Ovary (tissue), 9 donors: Measurements from ENCODE around the gene MARCO. TPM values are rescaled to one million over a fixed set of nuclear protein-coding genes. Genes with fewer than 3 reads are reported as not detected.
"Not testable (repeated sequence)": the region's sequence is repeated elsewhere in the genome, so short reads cannot be mapped to it uniquely, and the experiment has no call there.

Source experiments
- DNase-seq, 5 donors: peaks; one replicate each; pipeline ENCODE4 v3.0.0-alpha.2; 2019 to 2020
- H3K27ac ChIP-seq, 2 donors: fragments of 200-600 bp; one replicate each; pipeline versions ENCODE4 v1.5.1 to v1.8.0; 2019 to 2022
- H3K27me3 ChIP-seq: fragments of 200-600 bp; one replicate; pipeline ENCODE4 v1.8.0; 2022
- H3K36me3 ChIP-seq: fragments of 200-600 bp; sonication (generic); one replicate; pipeline ENCODE4 v1.5.1; 2019
- H3K4me1 ChIP-seq: one replicate; pipeline ENCODE4 v1.8.1; 2013; ENCODE audit warnings: mild to moderate bottlenecking, moderate library complexity; ENCODE audit not compliant: insufficient read depth
- H3K4me3 ChIP-seq: fragments of 200-600 bp; sonication (generic); one replicate; pipeline ENCODE4 v1.5.1; 2017
- H3K9me3 ChIP-seq, 2 donors: fragments of 200-600 bp in 1 of 2; sonication (generic) in 1 of 2; one replicate each; pipeline versions ENCODE4 v1.5.1 to v1.8.1; 2013 to 2019; ENCODE audit warnings: mild to moderate bottlenecking in 1 of 2, moderate library complexity in 1 of 2
- EP300 ChIP-seq: sonication (generic); formaldehyde crosslinking; IDR thresholded peaks from one replicate; pipeline ENCODE4 v1.6.1; 2017; ENCODE audit warnings: antibody characterized with exemption
- POLR2A ChIP-seq: fragments of 450-650 bp; IDR thresholded peaks from one replicate; pipeline ENCODE4 v1.6.1; 2017; ENCODE audit warnings: antibody characterized with exemption, mild to moderate bottlenecking, moderate library complexity
- WGBS, 3 donors: extraction: QIAGEN DNeasy Blood & Tissue Kit in 1 of 3; methylation state at CpG; one replicate each; pipeline versions ENCODE4 v1.1.5 to v1.1.7; 2013 to 2017; 5-methylcytosine and 5-hydroxymethylcytosine counted together
- intact Hi-C, 4 donors: fragments of 100-400 bp; cut with DNase I; formaldehyde crosslinking; loops; one replicate each; pipeline versions ENCODE4 v1.11.0 to v1.15.1; 2022 to 2023
- polyA plus RNA-seq, 2 donors: library from polyadenylated mRNA; stranded (reverse); fragments of 200-250 nt in 1 of 2; fragments of 350-450 nt in 1 of 2; fragmentation: Illumina TruSeq in 1 of 2; extraction: RNeasy Lipid Tissue Mini Kit (QIAGEN cat#74804) in 1 of 2; gene quantifications; one replicate each; pipeline ENCODE4 v1.2.3, GENCODE V29; 2013 to 2014
- total RNA-seq, 7 donors: library from RNA; depleted of rRNA in 2 of 7; stranded (reverse); fragments of >200 nt in 2 of 7; fragmentation: NEBNext Ultra II Directional in 3 of 7; extraction: Animal tissue kit (Norgen Biotek cat#: 25700) in 3 of 7; gene quantifications; one replicate each; pipeline versions ENCODE4 v1.1.0 to v1.2.4, GENCODE V29; 2016 to 2023
- TF ChIP-seq, protein P1 (sequence below), 3 donors: fragments of 450-650 bp in 2 of 3; fragments of 200-600 bp in 1 of 3; IDR thresholded peaks; one replicate each; pipeline versions ENCODE4 v1.5.1 to v1.8.0; 2016 to 2022; ENCODE audit warnings: antibody characterized with exemption in 3 of 3, mild to moderate bottlenecking in 1 of 3
- donor health status: DM: no; HTN: no; CAD: no; lungs with moderate emphysema.
- donor health status: DM: no; HTN: no; CAD: no.
- donor health status: Bipolar disorder and iron deficiency.
- donor health status: DM: yes; HTN: yes; CAD: no.
- donor health status: DM: no; HTN: no; CAD: no.
- donor health status: DM: yes; HTN: yes; CAD: no.

The MARCO gene
- total and polyA plus RNA-seq, 9 donors = 1.1 to 19.9 (median 6.0) TPM

- intact Hi-C loops = loop anchor here in 1 of 4 donors (10.0 kb wide), 1 partner anchor 236 kb away; no protein-coding TSS in a partner anchor
- Histone ChIP-seq H3K4me1 (no peaks in the 10 kb centered on the region), H3K27me3 (no peaks in the 10 kb centered on the region), H3K36me3 (no peaks in the 10 kb centered on the region), H3K27ac (no peak overlapping the region), H3K4me3 (no peak overlapping the region), H3K9me3 (no peaks in the 10 kb centered on the region)
- DNase-seq = peak in 3 of 5 donors; percentile 35 to 44 (median 42)
- TF ChIP-seq POLR2A (no peak), EP300 (no peak)
- TF ChIP-seq, protein P1, sequence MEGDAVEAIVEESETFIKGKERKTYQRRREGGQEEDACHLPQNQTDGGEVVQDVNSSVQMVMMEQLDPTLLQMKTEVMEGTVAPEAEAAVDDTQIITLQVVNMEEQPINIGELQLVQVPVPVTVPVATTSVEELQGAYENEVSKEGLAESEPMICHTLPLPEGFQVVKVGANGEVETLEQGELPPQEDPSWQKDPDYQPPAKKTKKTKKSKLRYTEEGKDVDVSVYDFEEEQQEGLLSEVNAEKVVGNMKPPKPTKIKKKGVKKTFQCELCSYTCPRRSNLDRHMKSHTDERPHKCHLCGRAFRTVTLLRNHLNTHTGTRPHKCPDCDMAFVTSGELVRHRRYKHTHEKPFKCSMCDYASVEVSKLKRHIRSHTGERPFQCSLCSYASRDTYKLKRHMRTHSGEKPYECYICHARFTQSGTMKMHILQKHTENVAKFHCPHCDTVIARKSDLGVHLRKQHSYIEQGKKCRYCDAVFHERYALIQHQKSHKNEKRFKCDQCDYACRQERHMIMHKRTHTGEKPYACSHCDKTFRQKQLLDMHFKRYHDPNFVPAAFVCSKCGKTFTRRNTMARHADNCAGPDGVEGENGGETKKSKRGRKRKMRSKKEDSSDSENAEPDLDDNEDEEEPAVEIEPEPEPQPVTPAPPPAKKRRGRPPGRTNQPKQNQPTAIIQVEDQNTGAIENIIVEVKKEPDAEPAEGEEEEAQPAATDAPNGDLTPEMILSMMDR (IDR thresholded peaks at IDR 0.05) = peak in 2 of 3 donors; percentile 20 to 25
- 17 to 29% (median 17%) methylated on average over 13 of the region's 13 CpGs for WGBS, 3 donors
Observed at GRCh38 chr2:119028327-119029174, 86.6 kb downstream of the MARCO start.

DNA sequence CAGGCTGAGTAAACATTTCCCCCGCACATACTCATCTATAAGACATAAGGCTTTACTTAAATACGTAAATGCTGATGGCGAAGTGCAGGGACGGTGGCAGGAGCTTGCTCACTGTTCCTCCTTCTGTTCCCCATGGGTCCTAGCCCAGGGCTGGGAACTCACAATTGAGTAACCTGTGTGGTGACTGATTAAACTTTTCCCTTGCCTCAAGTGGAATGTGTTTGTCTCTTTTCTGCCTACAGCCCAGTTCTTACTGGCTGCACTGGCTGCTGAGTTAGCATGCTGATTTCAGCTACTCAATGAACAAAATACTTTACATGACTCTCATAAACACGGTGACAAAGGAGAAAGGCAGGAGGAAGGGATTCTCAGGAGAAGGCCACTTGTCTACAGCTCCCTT lies 87.3 kb downstream of the MARCO start:
- no peaks in the 10 kb centered on the region for H3K36me3 ChIP-seq
- no peak for DNase-seq
- H3K4me1 ChIP-seq = no peaks in the 10 kb centered on the region
- no peak overlapping the region for H3K27ac ChIP-seq
- no peak overlapping the region for H3K4me3 ChIP-seq
- no peak for TF ChIP-seq POLR2A
- TF ChIP-seq, protein P1 (IDR thresholded peaks at IDR 0.05) = no peak
- H3K27me3 ChIP-seq = no peaks in the 10 kb centered on the region
- intact Hi-C loops = loop anchor here in 1 of 4 donors (10.0 kb wide), 1 partner anchor 236 kb away; no protein-coding TSS in a partner anchor
- 82 to 91% (median 82%) methylated on average over 5 of the region's 5 CpGs for WGBS, 3 donors
- no peaks in the 10 kb centered on the region for H3K9me3 ChIP-seq

DNA sequence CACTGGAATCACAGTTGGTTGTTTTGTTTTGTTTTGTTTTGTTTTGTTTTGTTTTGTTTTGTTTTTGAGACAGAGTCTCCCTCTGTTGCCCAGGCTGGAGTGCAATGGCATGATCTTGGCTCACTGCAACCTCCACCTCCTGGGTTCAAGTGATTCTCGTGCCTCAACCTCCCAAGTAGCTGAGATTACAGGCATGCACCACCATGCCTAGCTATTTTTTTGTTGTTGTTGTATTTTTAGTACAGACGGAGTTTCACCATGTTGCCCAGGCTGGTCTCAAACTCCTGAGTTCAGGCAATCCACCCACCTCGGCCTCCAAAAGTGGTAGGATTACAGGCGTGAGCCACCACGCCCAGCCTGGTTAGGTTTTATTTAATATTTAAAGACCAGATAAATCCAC lies 95.9 kb downstream of the MARCO start:
- H3K27ac ChIP-seq, DNase-seq, H3K27me3 ChIP-seq, H3K4me3 ChIP-seq, intact Hi-C loops, H3K4me1 ChIP-seq, H3K9me3 ChIP-seq, H3K36me3 ChIP-seq: not testable (repeated sequence)
- 66 to 77% (median 69%) methylated on average over 5 of the region's 5 CpGs for WGBS, 3 donors

DNA sequence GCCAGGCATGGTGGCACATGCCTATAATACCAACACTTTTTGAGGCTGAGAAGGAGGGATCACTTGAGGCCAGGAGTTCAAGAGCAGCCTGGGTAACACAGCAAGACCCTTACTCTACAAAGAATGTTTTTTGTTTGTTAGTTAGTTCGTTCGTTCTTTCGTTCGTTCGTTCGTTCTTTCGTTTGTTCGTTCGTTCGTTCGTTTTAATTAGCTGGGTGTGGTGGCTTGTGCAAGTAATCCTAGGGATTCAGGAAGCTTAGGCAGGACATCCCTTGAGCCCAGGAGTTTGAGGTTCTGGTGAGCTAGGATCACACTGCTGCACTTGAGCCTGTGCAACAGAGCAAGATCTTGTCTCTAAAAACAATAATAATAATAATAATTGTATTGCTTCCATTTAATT lies 98.7 kb downstream of the MARCO start:
- intact Hi-C loops = no loop called here
- 85 to 90% (median 87%) methylated on average over 11 of the region's 11 CpGs for WGBS, 3 donors
- no peaks in the 10 kb centered on the region for H3K27me3 ChIP-seq
- TF ChIP-seq, protein P1 (IDR thresholded peaks at IDR 0.05) = no peak
- H3K4me3 ChIP-seq = no peak overlapping the region
- no peak overlapping the region for H3K27ac ChIP-seq
- no peaks in the 10 kb centered on the region for H3K4me1 ChIP-seq
- no peaks in the 10 kb centered on the region for H3K36me3 ChIP-seq
- DNase-seq = no peak
- no peaks in the 10 kb centered on the region for H3K9me3 ChIP-seq

Other genes with a start within 250 kb of the MARCO start
- gene EN1, start 94.5 kb upstream of the MARCO start, total RNA-seq = not detected
- gene EN1, start 94.5 kb upstream of the MARCO start, polyA plus RNA-seq = not detected
- under 1 TPM in 4 of 7 donors, not detected in 3; 0.10 to 0.23 (median 0.17) TPM for gene C1QL2, start 216.6 kb downstream of the MARCO start, total RNA-seq
- gene C1QL2, start 216.6 kb downstream of the MARCO start, polyA plus RNA-seq = not detected